GM21723 (cell line): ENCODE data around the gene NCBP3.
"Not testable (repeated sequence)": the region's sequence is repeated elsewhere in the genome, so short reads cannot be mapped to it uniquely, and the experiment has no call there.

Source experiments
- ATAC-seq: cut with Tn5 transposase; IDR thresholded peaks from one replicate; pipeline ENCODE4 v1.9.1; 2021; ENCODE audit warnings: mild to moderate bottlenecking, moderate library complexity; ENCODE audit not compliant: unreplicated experiment

Gene NCBP3

DNA sequence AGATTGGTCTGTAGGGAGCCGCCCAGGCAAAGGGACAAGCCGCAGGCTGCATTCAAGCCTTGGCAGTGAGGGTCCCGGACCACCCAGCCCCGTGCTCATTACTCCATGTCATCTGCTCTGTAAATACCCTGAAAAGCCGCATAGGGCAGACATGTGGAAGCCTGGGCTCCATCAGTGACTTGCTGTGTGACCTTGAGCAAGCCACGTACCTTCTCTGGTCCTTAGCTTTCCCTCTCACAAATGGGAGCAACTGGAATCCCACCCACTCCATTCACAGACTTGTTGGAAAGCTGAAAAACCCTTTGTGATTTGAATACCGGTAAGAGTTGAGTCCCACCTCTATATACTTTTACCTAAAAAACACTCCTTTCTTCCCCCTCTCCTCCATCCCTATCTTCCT lies 34.9 kb upstream of the NCBP3 start:
- no peak for ATAC-seq

DNA sequence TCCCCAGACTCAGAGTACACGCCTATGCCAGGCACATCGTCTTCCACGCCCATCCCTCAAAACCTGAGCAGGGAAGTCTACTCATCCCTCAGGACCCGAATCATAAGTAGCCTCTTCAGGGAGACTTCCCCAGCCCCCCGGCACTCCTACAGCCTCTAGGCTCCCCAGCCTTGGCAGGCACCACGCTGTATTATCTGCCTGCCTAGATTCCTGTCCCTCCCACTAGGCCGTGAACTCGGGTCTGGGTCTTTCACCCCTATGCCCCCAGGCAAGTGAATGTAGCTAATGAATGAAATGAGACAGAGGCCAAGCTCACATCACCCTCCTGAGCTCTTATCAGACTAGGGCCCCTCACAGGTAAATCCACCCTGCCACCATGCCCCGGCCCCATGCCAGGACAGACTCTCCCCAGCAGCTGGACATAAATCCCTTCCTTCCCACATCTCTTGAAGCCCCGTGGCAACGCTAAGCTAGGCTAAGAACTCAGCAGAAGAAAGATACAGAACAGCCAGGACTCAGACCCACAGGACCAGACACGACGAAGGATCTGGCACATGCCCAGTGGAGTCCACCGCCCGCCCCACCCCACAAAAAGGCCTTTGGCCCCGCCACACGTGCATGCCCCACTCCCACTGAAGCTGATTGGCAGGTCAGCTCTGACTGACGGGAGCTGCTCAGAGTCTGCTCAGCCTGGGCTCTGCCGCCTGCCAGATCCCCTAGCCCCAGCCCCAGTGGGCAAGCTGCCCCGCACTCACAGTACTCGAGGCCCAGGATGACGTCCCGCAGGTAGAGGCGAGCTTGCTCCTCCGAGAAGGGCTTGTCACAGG lies 33.8 kb upstream of the NCBP3 start:
- ATAC-seq: no peak

DNA sequence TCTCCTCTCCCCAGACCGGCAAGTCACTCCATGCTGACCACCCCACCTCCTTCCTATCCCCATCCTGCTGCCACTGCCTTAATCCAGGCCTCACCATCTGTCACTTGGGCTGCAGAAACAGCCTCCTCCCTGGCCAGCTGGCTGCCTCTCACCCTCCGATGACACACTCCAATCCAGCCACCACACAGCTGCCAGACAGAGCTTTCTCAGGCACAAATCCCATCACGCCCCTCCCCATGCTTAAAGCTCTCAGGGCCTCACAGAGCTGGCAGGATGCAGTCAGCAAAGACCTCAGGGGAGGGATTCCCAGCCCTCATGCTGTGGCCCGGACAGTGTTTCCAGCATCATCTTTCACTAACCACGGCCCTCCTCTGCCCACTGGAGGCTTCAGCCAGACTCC lies 33.1 kb upstream of the NCBP3 start:
- ATAC-seq: no peak

DNA sequence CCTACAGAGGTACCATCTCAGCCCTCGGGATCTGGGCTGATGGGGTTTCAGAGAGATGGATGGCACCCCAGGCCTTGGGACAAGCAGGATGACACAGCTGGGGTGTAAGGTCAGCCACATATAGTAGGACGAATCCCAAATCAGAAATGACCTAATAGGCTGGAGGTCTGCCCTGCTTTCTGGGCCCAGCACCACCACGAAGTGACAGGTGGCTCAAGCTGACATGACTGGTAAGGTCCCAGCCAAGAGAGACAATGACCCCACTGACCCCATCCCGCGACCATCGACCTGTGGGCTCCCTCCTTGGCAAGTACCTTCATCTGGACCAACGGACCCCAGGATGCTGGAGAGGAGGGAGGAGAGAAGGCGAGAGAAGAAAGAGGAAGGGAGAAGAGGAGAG lies 31.2 kb upstream of the NCBP3 start:
- ATAC-seq: no peak

DNA sequence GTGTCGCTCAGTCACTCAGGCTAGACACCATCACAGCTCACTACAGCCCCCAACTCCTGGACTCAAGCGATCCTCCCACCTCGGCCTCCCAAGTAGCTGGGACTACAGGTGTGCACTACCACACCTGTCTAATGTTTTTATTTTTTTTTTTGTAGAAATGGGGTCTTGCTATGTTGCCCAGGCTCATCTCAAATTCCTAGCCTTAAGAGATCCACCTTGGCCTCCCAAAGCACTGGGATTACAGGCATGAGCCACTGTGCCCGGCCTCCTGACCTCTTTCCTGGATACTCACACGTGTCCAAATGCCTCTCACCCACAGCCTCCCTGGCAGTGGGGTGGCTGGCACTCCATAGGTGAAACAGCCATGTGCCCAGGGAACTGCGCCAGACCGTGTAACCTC lies 29.3 kb upstream of the NCBP3 start:
- no peak for ATAC-seq

DNA sequence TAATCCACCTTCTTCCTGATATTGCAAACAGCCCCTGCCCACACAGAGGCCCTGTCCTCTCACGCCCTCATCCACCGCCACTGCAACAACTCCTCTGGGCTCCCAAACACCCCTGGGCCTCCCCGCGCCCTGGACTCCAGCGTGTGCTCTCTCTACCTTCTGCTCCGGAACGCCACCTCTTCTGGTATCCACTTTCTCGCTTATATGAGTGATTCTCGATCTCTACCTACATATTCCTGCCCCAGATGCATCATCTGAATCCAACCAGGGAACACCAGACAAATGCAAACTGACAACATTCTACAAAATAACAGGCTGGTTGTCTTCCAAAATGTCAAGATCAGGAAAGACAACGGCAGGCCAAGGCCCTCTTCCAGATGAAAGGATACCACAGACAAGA lies 27.8 kb upstream of the NCBP3 start:
- no peak for ATAC-seq

DNA sequence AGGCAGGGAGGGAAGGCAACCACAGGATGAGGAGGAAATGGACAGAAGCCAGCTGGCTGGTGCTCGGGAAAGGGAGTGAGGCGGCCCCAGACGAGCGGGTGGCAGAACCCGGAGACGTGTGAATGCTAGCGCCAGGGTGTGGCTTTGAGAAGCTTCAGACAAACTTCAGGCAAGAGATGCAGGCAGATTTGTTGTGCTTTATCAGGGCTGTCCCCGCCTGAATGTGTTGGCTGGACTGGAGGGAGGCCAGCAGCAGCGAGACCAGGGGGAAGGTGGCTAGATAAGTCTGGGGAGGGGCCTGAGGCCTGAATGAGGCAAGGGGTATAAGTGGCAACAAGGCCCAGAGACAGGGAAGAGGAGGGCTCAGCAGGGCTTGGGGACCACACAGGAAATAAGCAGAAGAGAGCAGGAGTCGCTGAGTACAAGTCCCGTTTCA lies 24.8 kb upstream of the NCBP3 start:
- ATAC-seq: no peak

DNA sequence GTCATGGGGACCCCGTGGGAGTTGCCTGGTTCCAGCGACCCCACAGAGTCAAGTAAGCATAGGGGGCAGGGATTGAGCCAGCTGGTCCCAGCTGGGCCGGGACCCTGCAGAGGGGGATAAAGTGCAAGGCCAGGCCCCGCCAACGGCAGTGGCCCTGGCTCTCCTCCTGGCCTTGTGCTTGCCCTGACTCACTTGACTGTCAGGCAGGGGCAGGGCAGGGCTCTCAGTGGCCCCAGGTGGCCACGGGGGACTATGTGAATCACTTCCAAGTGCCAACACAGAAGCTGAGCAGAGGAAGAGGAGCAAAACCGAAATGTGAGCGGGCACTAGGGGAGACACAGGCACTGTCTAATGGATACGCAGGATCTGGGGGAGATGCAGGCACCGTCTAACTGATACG lies 21.6 kb upstream of the NCBP3 start:
- ATAC-seq: no peak

DNA sequence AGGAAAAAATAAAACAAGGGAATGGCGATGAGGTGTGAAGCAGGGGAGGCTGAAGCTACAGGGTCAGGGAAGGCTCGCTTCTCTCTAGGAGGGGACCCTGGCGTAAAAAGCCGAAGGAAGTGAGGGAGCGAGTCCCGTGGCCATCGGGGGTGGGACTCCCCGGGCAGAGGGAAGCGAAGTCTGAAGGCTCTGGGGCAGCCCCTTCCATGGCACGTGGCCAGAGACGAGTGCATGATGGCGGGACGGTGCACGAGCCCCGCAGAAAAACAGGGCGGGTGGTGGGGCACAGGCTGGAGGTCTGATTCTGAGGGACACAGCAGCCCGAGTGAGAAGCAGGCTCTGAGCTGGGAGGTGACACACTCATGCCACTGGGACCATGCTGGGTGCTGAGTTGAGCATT lies 21.1 kb upstream of the NCBP3 start:
- ATAC-seq: no peak

DNA sequence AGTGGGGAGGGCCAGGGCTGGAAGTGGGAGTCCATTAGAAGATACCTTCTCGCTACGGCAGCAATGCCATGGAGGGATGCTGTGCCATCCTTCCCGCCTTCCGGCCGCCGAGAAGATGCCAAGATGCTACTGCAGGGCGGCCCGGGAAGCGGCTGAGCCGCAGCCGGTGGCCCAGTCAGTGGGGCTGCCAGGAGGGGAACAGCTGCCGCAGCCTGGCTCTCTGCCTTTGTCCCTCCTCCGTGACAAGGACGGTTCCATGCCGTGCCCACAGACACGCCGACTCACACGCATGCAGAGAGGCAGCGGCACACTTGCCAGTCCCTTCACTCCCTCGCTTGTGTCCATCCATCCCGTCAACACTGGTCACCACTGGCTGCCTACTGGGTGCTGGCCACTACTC lies 20.2 kb upstream of the NCBP3 start:
- ATAC-seq: no peak

DNA sequence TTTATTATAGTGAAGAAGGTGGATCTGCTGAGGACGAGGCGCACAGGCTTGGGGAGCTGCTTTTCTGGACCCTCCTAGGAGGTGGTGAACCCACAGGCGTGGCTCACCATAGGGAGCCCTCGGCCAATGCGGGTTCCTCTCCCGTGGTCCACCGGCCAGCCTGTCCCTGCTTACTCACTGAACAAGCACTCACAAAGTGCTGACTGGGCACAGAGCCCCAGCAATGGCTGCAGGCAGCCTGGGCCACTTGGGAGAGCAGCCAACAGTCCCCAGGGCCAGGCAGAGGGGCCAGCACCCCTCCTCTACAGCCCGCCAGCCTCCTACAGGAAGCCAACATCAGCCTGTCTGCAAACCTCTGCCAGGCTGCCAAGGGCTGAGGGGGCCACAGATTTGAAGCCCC lies 19.1 kb upstream of the NCBP3 start:
- no peak for ATAC-seq

DNA sequence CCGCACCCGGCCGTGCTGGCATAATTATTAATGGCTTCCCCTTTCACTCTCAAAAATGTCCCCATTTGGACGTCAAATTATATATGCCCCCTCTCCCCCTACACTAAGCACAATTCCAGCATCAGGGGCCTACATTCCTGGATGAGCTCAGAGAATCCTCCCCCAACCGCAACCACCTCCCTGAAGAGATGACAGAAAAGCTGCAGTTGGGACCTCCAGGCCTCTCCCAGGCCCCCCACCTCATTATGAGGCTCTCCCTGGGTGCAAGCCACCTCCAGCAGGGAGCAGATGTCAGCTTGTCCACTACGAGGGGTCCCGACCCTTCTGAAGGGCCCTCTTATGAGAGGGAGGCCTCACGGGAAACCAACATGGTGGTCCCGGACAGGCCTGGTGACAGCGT lies 18.5 kb upstream of the NCBP3 start:
- no peak for ATAC-seq

DNA sequence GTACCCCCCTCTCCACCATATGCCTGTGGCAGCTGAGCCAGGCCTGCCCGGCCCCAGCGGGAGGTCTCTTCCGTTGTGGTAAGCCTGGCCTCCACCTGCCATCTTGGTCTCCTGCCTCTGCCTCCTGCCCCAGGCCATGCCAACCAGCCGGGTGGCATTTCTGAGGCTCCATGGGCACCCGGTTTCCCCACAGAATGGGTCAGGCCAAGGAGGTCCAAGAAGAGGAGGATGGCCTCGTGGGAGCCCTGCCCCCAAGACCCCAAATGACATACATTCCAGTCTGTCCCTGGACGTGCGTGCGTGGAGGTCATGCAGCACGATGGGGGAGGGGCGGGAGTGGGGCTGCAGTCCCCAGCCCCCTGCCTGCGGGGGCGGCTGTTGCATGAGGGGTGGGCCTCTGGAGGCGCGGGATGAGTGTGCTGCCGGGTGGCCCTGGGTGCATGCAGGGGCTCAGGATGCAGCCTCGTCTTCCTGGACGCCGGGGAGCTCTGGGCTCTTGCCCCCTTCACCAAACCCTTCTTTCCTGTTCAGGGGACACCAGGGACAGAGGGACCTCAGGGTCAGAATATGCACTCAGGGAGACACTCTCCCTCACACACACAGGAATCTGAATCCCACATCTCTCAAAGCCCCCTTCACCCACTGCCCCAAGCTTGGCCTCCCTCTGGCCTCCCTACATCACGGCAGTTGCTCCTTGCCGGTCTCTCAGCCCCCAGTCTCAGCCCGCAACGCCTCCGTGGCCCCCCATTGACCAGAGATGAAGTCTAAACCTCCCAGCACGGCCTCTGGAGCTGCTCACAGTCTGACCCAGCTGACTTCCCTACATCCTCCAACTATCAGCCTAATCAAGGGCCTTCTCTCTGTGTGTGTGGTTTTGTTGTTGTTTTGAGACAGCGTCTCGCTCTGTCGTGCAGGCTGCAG lies 16.0 kb upstream of the NCBP3 start:
- ATAC-seq: no peak

DNA sequence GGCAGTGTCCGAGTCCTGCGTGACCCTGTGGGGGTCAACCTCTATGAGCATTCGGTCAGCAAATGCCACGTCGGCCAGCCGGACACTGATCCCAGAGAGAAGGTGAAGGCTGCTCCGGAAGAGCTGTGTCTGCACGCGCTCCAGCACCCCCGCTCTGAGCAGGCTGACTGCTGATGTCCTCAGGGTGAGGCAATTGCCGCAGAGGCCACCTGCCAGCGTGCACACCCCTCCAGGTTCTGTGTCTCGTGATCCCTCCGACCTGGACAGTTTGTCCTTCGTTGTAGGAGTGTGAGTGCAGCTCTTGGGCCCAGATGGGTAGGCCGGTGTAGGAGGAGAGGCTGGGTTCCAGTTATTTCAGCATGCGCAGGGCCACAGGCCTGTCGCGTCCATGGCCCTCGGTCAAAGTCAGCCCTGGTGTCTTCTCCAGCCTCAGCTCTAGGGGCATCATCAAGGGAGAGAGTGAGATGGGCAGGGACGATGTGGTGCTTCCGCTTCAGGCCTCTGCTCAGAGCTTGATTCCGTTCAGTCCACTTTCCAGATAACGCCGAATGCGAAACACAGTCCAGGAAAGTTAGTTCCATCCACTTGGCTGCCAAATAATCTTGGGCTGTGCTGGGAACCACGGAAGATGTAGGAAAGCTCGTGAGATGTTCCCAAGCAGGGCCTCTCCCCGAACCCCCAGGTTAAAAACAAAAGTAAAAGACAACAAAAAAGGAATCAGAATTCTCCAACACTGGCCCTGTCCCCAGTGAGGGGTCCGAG lies 15.1 kb upstream of the NCBP3 start:
- no peak for ATAC-seq

DNA sequence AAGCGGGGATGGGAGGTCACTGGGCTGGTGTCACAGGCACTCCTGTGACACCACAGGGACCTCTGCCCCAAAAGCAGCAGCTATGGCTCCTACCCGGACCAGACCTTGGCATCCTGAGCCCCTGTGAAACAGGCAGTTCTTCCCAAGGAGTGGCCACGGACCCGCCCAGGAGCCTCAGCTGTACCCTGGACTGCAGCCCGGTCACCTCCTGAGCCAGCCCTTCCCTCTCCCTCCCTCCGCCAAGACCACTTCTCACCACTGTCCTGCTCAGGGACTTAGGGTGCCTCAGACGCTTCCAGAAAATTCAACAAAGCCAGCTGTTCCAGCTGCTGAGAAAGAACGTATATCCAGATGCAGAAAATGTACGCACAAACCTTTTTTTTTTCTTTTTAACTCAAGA lies 13.9 kb upstream of the NCBP3 start:
- no peak for ATAC-seq

DNA sequence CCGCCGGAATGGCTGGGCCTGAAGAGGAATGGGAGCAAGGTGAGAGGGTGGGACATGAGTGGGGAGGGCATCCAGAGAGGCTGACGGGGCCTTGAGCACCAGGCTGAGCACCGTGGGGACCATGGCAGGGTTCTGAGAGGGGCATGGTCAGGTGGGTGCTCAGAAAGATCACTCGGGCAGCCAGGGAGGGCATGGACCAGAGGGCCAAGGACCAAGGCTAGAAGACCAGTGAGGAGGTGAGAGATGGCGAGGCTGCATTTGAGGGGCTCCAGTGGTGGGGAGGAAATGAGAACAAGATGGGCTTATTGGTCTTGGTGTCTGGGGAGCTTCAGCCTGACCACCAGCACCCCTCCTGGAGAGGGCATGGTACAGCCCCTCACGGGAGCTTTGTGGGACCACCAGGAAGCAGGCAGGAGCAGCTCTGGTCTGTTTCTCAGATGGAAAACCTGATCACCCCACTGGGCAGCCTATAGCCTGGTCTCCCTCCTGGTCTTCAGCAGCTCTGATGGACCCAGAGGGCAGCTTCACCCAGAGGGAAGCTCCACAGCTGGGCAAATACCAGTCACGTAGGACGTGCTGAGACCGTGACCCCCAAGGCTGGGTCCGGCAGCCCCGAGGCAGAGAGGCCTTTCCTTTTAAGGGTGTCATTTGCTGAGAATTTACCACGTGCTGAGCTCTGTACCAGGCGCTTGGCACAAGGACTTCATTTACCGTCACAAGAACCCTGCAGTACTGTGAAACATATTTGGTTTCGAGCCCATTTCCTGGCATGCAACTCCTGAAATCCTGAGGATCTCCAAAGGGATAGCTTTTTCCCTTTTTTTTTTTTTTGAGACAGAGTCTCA lies 11.4 kb upstream of the NCBP3 start:
- ATAC-seq: no peak

DNA sequence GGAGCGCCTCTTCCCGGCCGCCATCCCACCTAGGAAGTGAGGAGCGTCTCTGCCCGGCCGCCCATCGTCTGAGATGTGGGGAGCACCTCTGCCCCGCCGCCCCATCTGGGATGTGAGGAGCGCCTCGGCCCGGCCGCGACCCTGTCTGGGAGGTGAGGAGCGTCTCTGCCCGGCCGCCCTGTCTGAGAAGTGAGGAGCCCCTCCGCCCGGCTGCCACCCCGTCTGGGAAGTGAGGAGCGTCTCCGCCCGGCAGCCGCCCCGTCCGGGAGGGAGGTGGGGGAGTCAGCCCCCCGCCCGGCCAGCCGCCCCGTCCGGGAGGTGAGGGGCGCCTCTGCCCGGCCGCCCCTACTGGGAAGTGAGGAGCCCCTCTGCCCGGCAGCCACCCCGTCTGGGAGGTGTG lies 8.2 kb upstream of the NCBP3 start:
- ATAC-seq: not testable (repeated sequence)

DNA sequence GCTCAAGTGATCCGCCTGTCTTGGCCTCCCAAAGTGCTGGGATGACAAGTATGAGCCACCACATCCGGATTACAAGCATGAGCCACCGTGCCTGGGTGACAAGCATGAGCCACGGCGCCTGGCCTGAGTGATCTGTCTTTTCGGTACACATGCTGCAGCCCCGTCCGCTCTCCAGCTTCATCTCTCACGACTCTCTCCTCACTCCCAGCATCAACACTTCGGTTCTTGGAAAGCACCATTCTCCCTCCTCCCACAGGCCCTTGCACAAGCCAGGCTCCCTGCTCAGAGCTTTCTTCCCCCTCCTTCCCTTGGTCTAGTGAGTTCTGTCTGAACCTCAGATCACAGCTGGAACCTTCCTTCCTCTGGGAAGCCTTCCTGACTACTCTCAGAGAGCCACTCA lies 6.5 kb upstream of the NCBP3 start:
- no peak for ATAC-seq

DNA sequence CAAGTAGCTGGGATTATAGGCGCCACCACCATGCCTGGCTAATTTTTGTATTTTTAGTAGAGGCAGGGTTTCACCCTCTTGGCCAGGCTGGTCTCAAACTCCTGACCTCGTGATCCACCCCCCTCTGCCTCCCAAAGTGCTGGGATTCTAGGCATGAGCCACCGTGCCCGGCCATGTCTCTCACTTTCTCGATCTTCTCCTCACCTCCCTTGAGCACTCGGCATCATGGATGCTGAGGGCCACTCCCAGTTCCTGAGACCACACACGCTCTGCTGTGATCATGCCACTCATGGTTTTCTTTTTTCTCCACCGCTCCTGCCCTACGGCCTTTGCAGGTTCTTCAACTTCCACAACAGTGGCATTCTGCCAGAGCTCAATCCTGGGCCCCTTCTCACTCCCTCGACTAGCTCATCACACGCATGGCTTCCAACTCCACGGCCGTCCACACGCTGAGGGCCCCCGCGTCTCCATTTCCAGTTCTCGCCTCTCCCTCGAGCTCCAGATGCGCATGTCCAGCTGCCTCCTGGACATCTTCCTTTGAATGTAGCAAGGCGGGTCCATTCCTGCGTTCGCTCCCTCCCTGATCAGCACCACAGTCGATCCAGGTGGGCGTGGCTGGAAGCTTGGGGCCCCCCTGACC lies 5.5 kb upstream of the NCBP3 start:
- no peak for ATAC-seq

DNA sequence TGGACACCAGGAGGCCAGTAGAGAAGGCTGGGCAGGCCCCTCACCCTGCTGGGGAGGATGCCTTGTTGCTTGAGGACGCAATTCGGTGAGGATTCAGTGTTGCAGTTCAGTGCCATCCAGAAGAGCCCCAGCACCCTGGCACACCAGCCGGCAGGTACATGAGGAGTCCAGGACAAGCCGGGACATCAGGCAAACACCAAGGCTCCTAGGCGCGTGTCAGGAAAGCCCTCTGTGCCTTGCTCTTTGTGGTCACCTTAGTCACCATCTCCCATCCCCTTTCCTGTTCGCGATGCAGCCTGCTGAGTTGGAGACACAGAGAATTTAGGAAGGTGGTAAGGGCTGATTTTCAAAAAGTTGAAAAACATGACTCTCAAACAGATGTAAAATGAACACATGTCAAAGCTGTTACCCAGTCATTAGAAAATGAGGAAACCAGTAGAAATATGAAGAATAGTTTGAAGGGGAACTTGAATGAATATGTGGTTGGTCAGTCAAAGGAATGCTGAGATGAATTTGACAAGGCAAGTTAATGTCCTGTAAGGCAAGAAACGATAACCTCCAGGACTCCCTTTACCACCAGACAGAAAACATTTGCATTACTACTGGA lies 2.3 kb upstream of the NCBP3 start:
- no peak for ATAC-seq
